Common myeloid progenitor, CD34-positive (primary cell): ENCODE measurements around the gene MAP3K14.

ENCODE experiments used
- CTCF ChIA-PET: fragments of 350-600 bp; sonication (Branson Sonifier 250); formaldehyde crosslinking; loops from one replicate; lab custom pipeline; 2021; ENCODE audit warnings: antibody characterized with exemption; lab: Charles Lee
- POLR2A ChIA-PET: fragments of 350-600 bp; sonication (Branson Sonifier 250); formaldehyde crosslinking; loops from one replicate; lab custom pipeline; 2021; ENCODE audit warnings: antibody characterized with exemption; lab: Charles Lee
- DNase-seq, 3 donors: peaks; one replicate each; pipeline versions ENCODE4 v3.0.0 to v3.0.0-alpha.2; 2013
- H3K27ac ChIP-seq, 2 experiments: 1 replicate in 1 of 2; 2 replicates in 1 of 2; pipeline ENCODE4 v1.7.0; 2013; ENCODE audit warnings: inconsistent platforms in 2 of 2, low read length in 2 of 2, mild to moderate bottlenecking in 2 of 2, low read depth in 1 of 2, moderate library complexity in 1 of 2; ENCODE audit not compliant: severe bottlenecking in 2 of 2, insufficient read depth in 1 of 2, poor library complexity in 1 of 2
- H3K27me3 ChIP-seq, 5 experiments: replicated peaks in 2 of 5; 1 replicate in 3 of 5; 2 replicates in 2 of 5; pipeline versions ENCODE4 v1.6.1 to v1.7.0; 2013; ENCODE audit warnings: low read length in 4 of 5, mild to moderate bottlenecking in 2 of 5, moderate library complexity in 2 of 5, inconsistent platforms in 1 of 5; ENCODE audit not compliant: insufficient read depth in 5 of 5, control insufficient read depth in 4 of 5
- H3K36me3 ChIP-seq, 4 experiments: 1 replicate in 2 of 4; 2 replicates in 2 of 4; pipeline versions ENCODE4 v1.6.1 to v1.7.0; 2013; ENCODE audit warnings: low read length in 3 of 4, control low read depth in 1 of 4, mild to moderate bottlenecking in 1 of 4; ENCODE audit not compliant: control insufficient read depth in 4 of 4, insufficient read depth in 4 of 4
- H3K4me1 ChIP-seq, 4 experiments: 1 replicate in 3 of 4; 2 replicates in 1 of 4; pipeline versions ENCODE4 v1.6.1 to v1.7.1; 2013; ENCODE audit warnings: low read length in 3 of 4, mild to moderate bottlenecking in 3 of 4, control low read depth in 1 of 4, inconsistent platforms in 1 of 4, moderate library complexity in 1 of 4; ENCODE audit not compliant: control insufficient read depth in 4 of 4, insufficient read depth in 4 of 4; ENCODE audit errors: control extremely low read depth in 1 of 4
- H3K4me3 ChIP-seq, 7 experiments: 1 replicate in 4 of 7; 2 replicates in 3 of 7; pipeline versions ENCODE4 v1.5.1 to v1.7.0; 2013; ENCODE audit warnings: mild to moderate bottlenecking in 7 of 7, low read length in 6 of 7, moderate library complexity in 6 of 7, inconsistent platforms in 2 of 7, low read depth in 2 of 7, control low read depth in 1 of 7; ENCODE audit not compliant: insufficient read depth in 4 of 7, control insufficient read depth in 1 of 7; ENCODE audit errors: extremely low read depth in 1 of 7
- H3K9me3 ChIP-seq, 5 experiments: 1 replicate in 4 of 5; 2 replicates in 1 of 5; pipeline versions ENCODE4 v1.6.1 to v1.7.1; 2013; ENCODE audit warnings: low read length in 4 of 5, mild to moderate bottlenecking in 2 of 5, inconsistent platforms in 1 of 5, low read depth in 1 of 5, moderate library complexity in 1 of 5; ENCODE audit not compliant: control insufficient read depth in 4 of 5, insufficient read depth in 2 of 5; ENCODE audit errors: control extremely low read depth in 1 of 5
- WGBS: methylation state at CpG from one replicate; pipeline ENCODE4 v1.1.5; 2013; ENCODE audit not compliant: insufficient coverage; 5-methylcytosine and 5-hydroxymethylcytosine counted together

Gene MAP3K14

GRCh38 chr17:45276031-45276430 is 40.8 kb downstream of the MAP3K14 start:
- Histone ChIP-seq H3K9me3 (no peaks in the 10 kb centered on the region), H3K4me3 (no peak overlapping the region), H3K27me3 (no peaks in the 10 kb centered on the region), H3K36me3 (peaks cover under 1 to 39% (median 26%) of the 10 kb centered on the region in 4 experiments), H3K27ac (no peak overlapping the region), H3K4me1 (peaks cover 0 to 6% (median 6%) of the 10 kb centered on the region in 4 experiments)
- DNase-seq: no peak
- 100% methylated on average over 2 of the region's 6 CpGs for WGBS
- POLR2A ChIA-PET: no interaction called here
- CTCF ChIA-PET: interaction anchor here (1.0 to 7.6 kb wide), 17 partner anchors 10 to 119 kb away, joined by 3 to 169 read pairs (median 8); partner anchors contain the start of gene MAP3K14

- POLR2A ChIA-PET: no interaction called here
- no peak overlapping the region for H3K27ac ChIP-seq
Observed at GRCh38 chr17:45274033-45274432, 42.8 kb downstream of the MAP3K14 start.

GRCh38 chr17:45273551-45273957 is 43.3 kb downstream of the MAP3K14 start:
- ChIA-PET CTCF (interaction anchor here (1.1 to 7.6 kb wide), 7 partner anchors 8 to 115 kb away, joined by 3 to 169 read pairs (median 7); partner anchors contain the start of gene MAP3K14), POLR2A (no interaction called here)
- peaks cover 11 to 53% (median 36%) of the 10 kb centered on the region in 4 experiments for H3K36me3 ChIP-seq
- no peaks in the 10 kb centered on the region for H3K27me3 ChIP-seq
- no peak overlapping the region for H3K4me3 ChIP-seq
- H3K27ac ChIP-seq: no peak overlapping the region
- no peak for DNase-seq
- H3K4me1 ChIP-seq: peaks cover 0 to 6% (median 6%) of the 10 kb centered on the region in 4 experiments
- H3K9me3 ChIP-seq: no peaks in the 10 kb centered on the region
- WGBS: 97% methylated on average over 15 of the region's 16 CpGs

More at GRCh38 chr17:45274033-45274432, 42.8 kb downstream of the MAP3K14 start:
- Histone ChIP-seq H3K4me3 (no peak overlapping the region), H3K27me3 (no peaks in the 10 kb centered on the region), H3K9me3 (no peaks in the 10 kb centered on the region), H3K4me1 (peaks cover 0 to 6% (median 6%) of the 10 kb centered on the region in 4 experiments), H3K36me3 (peaks cover 11 to 50% (median 36%) of the 10 kb centered on the region in 4 experiments)
- CTCF ChIA-PET: interaction anchor here (0.6 to 7.6 kb wide), 8 partner anchors 8 to 132 kb away, joined by 3 to 169 read pairs (median 5); partner anchors contain the start of gene MAP3K14
- WGBS: 100% methylated on average over 4 of the region's 5 CpGs
- no peak for DNase-seq

- Histone ChIP-seq H3K9me3 (no peaks in the 10 kb centered on the region), H3K4me1 (no peaks in the 10 kb centered on the region), H3K36me3 (peaks cover 14 to 72% (median 51%) of the 10 kb centered on the region in 4 experiments), H3K27ac (no peak overlapping the region), H3K27me3 (no peaks in the 10 kb centered on the region), H3K4me3 (no peak overlapping the region)
- DNase-seq: no peak
- POLR2A ChIA-PET: no interaction called here
- CTCF ChIA-PET: interaction anchor here (0.6 to 2.7 kb wide), 24 partner anchors 9 to 137 kb away, joined by 3 to 11 read pairs (median 4); partner anchors contain the start of gene MAP3K14
- 100% methylated on average over 1 of the region's 3 CpGs for WGBS
Observed at GRCh38 chr17:45271603-45272002, 45.2 kb downstream of the MAP3K14 start.

GRCh38 chr17:45270828-45271418 is 45.9 kb downstream of the MAP3K14 start:
- no peak overlapping the region for H3K27ac ChIP-seq
- ChIA-PET CTCF (interaction anchor here (0.6 to 2.7 kb wide), 23 partner anchors 8 to 143 kb away, joined by 3 to 11 read pairs (median 5); partner anchors contain the start of gene MAP3K14), POLR2A (no interaction called here)
- peaks cover 14 to 79% (median 57%) of the 10 kb centered on the region in 4 experiments for H3K36me3 ChIP-seq
- no peaks in the 10 kb centered on the region for H3K27me3 ChIP-seq
- 78% methylated on average over 10 of the region's 13 CpGs for WGBS
- peak in 2 of 3 donors; percentile 40 to 49 for DNase-seq
- H3K4me1 ChIP-seq: no peaks in the 10 kb centered on the region
- H3K9me3 ChIP-seq: no peaks in the 10 kb centered on the region
- H3K4me3 ChIP-seq: no peak overlapping the region

- ChIA-PET CTCF (interaction anchor here (1.4 to 2.3 kb wide), 4 partner anchors 11 to 144 kb away, joined by 3 to 9 read pairs (median 5); no protein-coding TSS in a partner anchor), POLR2A (no interaction called here)
- Histone ChIP-seq H3K4me3 (no peak overlapping the region), H3K4me1 (no peaks in the 10 kb centered on the region), H3K36me3 (peaks cover 16 to 85% (median 65%) of the 10 kb centered on the region in 4 experiments), H3K27me3 (no peaks in the 10 kb centered on the region), H3K27ac (no peak overlapping the region), H3K9me3 (no peaks in the 10 kb centered on the region)
- no peak for DNase-seq
- WGBS: 96% methylated on average over 7 of the region's 7 CpGs
Observed at GRCh38 chr17:45269912-45270311, 46.9 kb downstream of the MAP3K14 start.
